ENCODE results near the gene C9orf43.
A peak's percentile ranks its signal among the peaks of the same experiment; 100 is the strongest.
"Not testable (repeated sequence)": the region's sequence is repeated elsewhere in the genome, so short reads cannot be mapped to it uniquely, and the experiment has no call there.

C9orf43 gene

DNA sequence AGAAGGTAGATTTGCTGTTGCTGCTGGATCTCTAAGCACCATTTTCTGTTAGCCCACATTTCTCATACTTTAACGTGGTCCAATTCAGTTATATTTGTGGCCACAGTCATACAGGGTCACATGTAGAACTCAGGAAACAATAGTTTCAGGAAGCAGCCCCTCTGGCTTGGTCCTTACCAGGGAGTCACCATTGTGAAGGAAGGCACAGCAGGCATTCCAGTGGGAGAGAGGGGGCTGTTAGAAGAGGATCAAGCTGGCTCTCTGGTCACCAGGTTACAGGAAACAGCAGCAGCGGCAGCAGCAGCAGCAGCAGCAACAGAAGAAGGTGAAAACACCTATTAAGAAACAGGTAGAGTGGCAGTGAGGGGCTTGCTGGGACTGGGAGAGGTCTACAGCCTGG lies 14.5 kb downstream of the C9orf43 start:
- DNase-seq = no peak

DNA sequence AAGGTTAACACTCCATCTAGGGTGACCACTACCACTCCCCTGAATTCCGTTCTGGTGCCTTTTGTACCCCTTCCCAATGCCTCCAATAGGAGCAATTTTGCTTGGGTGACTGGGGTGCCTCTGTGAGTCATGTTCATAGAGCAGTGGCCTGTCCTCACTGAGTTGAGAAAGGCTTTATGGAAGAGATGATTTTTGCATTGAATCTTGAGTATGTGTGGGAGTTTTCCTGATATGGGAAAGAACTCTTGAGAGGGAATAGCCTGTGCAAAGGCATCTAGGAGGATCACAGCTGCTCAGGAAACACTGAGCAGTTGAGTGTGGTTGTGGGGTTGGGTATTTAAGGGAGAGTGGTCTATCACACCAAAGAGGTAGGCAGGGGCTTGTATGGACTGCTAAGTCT lies 16.2 kb downstream of the C9orf43 start:
- DNase-seq = no peak

DNA sequence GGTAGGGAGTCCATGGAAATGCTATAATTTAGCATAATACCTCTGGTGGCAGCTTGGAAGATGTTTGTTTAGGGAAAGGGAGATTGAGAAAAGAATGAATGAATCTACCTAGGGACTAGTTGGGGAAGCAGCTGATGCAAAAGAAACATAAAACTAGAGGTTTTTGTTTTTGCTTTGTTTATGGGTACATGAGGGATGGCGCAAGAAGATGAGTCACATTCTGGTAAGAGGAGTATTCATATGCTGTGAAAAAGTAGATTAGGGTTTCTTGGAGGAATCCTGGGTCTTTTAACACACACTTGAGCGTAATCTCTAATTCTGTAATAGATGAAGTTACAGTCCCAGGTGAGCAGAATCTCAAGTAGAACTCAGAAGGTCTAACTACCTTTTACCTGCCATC lies 17.1 kb downstream of the C9orf43 start:
- DNase-seq = no peak

DNA sequence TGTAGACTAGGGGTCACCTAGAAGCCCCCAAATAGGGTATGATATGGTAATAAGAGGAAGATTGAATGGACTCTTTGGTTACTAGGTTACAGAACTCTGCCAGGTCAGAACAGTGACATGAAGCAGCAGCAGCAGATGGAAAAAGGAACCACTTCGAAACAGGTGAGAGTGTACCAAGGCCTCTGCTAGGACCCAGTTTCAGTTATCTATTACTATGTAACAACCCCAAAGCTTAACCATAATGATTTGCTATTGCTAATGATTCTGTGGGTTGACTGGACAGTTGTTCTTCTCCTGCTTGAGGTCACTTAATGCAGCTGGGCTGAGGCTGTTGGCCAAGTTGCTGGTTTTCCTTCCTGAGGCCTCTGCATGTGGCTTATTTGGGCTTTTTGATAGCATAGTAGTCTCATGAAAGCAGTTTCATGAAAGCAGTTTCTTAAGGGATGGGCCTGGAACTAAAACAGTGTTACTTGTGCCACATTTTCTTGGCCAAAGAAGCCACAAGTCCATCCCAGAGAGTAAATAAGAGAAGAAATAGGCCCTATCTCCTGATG lies 17.6 kb downstream of the C9orf43 start:
- DNase-seq = no peak

DNA sequence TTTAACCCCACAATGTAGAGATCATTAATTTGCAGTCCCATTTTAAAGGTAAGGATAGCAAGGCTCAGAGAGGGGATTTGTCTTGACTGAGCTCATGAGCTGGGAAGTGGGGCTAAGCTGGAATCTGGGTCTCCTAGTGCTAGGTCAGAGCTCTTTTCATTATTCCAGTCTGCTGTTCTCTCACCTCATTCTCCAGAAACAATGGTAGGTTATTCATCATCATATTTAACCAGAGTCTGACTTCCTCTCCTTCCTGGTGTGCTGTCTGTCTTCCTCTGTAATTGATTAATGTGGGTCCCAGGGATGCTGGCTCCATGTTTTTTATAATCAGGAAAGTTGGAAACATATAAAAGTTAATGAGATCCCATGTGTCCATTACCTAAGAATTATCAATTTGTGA lies 20.6 kb downstream of the C9orf43 start:
- no peak for DNase-seq

DNA sequence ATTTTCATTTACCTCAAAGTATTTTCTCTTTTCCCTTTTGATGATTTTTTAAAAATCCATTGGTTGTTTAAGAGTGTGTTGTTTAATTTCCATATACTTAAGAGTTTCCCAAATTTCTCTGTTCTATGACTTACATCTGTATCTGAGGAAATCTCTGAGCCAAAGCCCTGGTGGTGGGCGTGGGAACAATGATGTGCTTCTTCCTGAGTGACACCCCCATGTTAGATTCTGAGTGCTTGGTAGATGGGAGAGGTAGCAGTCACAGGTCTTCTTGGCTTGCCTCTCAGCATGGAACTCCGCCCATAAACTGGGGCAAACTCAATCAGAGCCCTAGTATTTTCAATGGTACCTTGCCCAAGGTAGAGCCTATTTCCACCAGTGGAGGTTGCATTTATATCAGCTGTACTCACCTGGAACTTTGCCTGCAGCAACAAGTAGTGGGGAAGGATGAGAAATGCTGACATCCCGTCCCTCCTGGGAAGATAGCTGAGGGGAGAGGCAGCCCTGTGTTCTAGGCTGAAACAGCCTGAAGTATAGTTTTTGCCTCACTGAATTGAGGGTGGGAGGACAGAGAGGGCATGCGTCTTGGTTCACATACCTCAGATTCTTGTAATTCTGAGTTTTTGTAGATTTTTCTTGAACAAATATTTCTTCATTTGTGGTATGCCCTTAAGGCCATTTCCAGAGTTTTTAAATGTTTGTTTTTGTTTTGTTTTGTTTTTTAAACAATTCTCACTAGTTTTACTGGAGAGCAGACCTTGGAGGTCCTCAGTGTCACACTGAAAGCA lies 26.4 kb downstream of the C9orf43 start:
- DNase-seq = no peak

DNA sequence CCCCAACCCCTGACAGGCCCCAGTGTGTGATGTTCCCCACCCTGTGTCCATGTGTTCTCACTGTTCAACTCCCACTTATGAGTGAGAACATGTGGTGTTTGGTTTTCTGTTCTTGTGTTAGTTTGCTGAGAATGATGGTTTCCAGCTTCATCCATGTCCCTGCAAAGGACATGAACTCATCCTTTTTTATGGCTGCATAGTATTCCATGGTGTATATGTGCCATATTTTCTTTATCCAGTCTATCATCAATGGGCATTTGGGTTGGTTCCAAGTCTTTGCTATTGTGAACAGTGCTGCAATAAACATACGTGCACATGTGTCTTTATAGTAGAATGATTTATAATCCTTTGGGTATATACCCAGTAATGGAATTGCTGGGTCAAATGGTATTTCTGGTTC lies 27.2 kb downstream of the C9orf43 start:
- not testable (repeated sequence) for DNase-seq

DNA sequence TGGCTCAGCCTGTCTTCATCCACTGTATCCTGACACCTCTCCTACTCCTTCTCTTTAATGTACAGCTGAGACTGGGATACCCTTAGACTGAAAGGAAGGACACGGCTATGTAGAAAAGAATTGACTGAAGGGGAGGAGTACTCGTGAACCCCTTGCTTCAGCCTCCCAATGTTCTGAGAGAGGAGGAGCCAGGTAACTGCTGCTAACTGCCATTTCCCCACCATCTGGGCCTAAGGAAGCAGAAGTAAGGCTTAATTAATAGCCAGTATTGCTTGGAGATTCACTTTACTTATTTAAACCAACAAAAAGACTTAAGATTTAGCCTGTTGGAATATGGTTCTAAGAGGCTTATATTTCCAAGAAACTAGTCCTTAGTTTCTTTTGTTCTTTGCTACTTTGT lies 34.2 kb downstream of the C9orf43 start:
- DNase-seq = no peak

DNA sequence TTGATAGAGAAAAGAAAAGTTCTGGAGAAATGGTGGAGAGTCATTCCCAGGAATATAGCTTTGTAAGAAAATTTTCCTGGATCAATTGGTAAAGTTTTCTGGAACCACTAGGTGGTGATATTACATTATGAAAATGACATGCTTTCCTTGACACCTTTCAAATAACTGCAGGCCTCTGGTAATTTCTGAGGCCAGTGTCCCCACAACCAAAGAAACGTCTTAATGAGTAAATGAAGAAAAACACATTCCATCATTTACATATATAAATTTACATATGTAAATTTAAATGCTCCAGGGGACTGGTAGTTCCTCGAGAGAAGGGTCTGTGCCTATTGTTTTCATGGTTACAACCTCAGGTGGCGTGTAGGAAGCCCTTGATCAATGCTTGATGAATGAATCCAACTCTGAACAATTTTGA lies 35.8 kb downstream of the C9orf43 start:
- DNase-seq = peak; percentile 33

DNA sequence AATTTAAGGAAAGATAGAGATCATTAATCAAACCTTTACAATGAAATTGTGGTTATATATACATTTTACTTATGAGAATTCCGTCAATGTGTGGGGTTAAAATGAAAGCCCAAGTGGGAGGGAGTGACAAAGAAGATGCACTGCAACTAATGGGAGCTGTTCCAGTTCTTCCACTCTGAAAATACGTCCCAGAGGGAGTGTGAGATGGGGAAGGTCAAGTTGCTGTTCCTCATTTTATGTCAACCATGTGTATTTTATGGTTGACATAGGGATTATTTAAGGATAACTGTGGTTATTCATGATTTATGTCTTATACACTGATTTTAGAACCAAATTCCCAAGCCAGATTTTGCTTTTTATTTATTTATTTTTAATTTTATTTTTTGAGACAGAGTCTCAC lies 38.8 kb downstream of the C9orf43 start:
- no peak for DNase-seq

DNA sequence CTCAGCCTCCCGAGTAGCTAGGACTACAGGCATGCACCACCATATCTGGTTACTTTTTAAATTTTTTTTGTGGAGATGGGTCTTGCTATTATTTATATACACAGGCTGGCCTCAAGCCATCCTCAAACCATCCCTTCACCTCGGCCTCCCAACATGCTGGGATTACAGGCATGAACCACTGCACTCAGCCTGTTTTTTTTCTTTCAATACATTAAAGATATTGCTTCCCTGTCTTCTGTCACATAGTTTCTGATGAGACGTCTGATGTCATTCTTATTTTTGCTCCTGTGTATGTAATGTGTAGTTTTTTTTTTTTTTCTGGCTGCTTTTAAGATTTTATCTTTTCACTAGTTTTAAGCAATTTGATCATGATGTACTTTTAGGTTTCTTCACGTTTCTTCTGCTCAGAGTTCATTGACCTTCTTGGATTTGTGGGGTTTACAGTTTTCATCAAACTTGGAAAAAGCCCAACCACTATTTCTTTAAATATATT lies 41.6 kb downstream of the C9orf43 start:
- DNase-seq = no peak

DNA sequence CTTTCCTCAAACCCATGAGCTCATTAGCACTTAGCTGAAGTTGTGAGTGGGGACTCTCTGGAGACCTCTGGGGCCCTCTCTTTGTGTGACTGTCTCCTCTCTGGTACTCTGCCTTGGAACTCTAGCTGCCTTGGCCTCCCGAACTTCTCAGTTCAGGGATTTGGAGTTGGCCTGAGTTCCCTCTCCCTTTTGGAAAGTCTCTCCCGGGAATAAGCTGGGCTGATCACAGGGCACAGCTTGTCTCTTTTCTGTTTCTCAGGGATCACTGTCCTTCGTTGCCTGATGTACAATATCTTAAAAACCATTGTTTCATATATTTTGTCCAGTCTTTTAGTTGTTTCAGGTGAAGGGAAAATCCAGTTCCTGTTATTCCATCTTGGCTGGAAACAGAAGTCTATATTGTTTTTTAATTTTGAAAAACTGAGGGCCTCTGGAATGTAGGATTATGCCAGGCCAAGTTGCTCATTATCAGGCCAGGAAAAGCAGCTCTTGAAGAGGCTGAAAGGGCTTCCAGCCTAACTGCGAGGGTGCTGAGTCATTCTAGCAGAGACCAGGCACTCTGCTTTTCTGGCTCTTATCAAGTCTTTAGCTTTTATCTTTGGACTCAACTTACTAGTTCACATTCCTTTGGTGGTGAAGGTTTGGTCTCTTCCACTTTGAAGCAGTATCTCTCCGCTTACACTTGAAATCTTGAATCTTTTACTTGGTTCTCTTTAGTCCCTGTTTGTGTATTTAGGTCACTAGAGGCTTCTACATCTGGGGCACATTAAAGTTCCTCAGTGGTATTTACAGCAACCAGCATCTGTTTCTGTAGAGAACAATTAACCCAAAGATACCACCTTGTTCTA lies 44.6 kb downstream of the C9orf43 start:
- peak; percentile 16 for DNase-seq

DNA sequence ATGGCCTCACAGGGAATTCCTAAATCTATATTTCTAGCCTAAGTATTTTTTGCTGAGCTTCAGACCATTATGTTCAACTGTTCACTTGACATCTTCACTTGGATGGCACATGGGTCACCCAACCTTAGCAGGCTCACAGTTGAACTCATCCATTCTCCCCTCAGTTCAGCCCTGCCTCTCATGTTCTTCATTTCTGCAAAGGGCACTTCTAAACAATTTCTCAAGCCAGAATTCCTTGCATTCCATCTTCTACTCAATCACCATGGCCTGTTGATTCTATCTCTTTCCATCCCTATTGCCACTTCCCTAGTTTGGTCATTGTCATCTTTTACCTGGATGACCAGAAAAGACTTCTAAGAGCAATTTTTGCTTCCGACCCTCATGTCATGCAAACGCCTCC lies 45.7 kb downstream of the C9orf43 start:
- DNase-seq = no peak

DNA sequence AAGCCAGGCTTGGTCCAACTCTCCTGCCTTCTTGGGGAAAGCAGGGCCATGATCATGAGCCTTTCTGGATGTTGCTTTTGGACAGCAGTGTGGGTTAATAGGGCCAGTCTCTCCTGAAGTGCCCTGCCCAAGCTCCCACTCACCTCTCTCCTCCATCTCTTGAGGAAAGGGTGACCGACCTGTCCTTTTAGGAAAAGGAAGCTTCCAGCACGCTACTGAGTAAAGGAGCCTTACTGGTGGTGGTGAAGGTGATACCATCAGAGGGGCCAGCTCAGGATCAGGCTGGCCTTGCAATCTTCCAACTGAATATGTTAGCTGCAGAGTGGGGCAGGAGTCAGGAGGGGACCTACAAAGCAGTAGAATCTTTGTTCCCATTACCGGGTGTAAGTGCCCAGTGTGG lies 50.7 kb downstream of the C9orf43 start:
- DNase-seq = no peak

DNA sequence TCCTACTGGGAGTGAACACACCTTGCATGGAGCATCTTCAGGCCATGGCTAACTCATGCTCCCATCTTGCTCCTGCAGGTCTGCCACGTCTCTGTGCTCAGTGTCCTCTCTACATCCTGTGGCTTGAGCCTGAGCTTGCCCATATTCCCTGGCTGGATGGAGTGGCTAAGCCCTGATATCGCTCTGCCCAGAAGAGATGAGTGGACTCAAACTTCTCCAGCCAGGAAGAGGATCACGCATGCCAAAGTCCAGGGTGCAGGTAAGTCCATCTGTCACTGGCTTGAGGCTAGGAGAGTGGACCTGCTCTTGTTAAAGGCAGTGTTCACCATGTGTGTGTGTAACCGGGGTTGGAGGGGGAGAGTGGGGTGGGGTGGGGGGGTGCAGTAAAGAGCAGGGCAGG lies 51.4 kb downstream of the C9orf43 start:
- no peak for DNase-seq

DNA sequence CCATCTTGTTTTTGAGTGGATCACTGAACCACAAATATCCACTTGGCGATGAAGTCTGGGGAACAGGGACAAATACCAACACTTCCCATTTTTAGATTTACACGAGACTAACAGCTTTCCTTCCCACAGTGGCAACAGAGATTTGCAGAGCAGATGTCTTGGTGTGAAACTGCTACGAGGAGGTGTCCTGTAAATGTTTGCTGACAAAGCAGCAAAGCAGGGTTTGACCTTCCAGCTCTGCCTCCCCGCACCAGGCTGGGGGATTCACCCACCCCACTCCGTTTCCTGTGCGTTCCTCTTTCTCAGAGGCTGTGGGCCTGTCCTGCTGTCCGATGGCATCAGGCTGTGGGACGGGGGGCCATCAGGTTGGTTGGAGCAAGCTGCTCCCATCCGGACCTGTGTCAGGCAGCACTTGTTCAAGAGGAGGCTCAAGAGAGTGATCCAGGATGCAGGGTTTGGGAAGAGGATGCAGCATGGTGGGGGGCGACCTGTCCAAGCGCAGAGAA lies 52.3 kb downstream of the C9orf43 start:
- DNase-seq = no peak

DNA sequence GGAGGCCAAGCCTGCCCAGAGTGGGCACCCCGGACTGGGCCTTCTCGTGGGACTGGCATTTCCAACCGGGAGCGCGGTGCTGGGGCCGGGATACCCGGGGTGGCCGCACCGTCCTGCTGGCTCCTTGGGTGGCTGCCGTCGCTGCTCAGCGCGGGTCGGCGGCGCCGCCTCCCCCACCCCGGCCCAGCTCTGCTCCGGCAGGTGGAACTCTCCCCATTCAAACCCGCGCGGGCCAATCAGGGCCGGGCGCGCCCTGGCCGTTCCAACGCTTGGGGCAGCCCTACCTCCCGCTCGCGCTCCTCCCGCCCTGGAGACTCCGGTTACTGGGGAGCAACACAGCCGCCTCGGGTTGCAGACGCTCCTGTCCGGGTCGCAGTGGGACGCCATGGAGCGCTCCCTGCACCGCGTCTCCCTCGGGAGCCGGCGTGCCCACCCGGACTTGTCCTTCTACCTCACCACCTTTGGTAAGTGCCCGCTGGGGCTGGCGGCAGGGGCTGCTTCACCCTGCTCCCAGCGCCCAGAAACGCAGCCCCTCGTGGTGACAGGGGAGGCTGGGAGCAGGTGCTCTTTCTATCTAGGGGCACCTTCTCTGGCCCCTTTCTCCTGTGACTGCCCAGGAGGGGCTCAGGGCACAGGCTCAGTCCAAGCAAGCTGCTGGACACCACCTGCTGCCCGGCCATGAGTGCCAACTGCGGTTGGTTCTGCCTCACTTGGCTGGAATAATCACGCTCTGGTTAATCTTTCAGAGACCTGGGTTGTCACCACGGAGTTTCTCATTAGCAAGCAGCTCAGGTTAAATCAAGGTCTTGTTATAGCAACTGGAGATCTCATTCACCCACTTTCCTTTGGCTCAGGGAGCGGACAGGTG lies 53.1 kb downstream of the C9orf43 start, which contains the start of gene RGS3:
RGS3 (plus strand) TSS at position 310 of the 868 bp plus-strand sequence; CDS start at position 386, 76 bp downstream.
- DNase-seq = peak; percentile 56

DNA sequence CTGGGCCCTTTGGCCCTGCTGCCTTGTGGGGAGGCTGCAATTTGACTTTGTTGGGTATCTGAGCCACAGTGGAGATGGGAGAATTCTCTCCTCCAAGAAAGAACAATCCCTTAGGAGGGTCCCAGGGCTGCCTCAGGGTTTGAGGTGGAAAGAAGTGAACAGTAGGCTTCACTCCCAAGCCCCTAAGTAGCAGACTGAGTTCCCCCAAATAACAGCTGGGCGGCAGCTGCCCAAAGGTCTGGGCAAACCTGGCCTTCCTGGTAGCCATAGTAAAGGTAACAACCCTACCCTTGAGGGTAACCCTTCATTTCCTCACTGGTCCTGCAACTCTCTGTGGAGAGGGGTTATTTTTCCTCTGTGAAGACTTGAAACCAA lies 53.7 kb downstream of the C9orf43 start:
- DNase-seq = no peak

DNA sequence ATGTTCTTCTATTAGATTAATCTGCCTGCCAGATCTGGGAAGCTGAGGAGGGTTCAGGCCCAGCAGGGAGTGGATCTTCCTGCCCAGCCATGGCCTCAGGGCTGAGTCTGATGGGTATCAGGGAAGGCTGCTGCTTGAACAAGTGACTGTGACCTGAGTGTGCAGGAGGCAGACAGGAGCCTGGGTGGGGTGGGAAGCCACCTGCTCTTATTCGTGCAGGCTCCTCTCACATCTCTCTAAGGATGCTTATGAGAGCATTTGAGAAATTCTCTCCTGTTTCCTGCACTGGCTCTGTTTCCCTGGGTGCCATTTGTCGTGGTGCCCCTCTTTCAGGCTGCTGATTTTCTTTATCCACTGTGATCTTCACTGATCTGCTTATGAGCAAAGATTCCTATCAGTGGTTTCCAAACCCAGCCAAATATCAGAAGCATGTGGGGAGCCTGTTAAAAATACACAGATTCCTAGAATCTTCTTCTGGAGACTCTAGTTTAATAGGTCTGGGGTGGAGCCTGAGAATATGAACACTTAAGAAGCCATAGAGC lies 55.1 kb downstream of the C9orf43 start:
- no peak for DNase-seq

DNA sequence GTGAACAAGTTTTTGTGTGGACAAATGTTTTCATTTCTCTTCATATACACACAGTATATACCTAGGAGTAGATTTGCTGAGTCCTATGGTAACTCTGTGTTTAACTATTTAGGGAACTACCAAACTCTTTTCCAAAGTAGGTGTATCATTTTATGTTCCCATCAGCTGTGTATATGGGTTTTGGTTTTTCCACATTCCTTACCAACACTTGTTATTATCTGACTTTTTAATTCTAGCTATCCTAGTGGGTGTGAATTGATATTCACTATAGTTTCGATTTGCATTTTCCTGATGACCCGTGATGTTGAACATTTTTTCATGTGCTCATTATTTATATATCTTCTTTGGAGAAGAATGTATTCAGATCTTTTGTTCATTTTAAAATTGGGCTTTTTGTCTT lies 56.6 kb downstream of the C9orf43 start:
- DNase-seq = no peak

DNA sequence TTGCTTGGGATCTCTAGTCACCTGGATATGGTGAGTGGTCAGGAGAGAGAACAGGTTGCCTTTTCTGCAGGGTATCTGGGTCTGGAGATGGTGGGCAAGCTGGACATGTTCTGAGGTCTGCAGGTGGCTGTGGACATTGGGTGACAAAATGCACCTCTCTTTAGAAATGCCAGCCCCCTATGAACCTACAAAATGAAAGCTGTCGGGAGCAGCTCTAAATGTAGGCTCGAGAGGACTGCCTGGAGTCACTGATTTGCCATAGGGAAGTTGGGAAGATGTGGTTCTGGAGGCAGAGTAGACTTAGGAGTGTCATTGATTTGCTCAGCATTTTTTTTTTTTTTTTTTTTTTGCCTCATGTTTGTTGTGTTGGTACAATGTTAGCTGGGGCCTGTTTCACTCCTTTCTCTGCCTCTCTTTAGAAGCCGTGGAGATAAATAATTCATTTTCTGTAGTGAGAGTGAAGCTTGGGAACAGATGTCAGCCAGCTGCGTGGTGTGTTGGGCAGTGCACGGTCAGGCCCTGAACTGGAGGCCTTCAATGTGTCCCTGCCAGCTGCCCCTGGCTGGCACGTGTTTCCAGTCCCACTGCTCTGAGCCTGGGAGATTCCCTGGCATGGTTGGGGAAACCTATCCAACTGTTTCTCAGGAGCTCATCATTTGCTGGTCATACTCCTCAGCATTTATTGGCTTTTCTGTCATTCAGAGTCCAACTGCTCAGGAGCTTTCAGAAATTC lies 58.3 kb downstream of the C9orf43 start:
- DNase-seq = no peak

Data from NCI-H2227 treated with DMSO at 0.1 percent for 48 hours (cell line).